ENCODE measurements around the gene TECTB. TPM values are rescaled to one million over a fixed set of nuclear protein-coding genes. Genes with fewer than 3 reads are reported as not detected.

TECTB gene
- total and polyA plus RNA-seq, 9 of the 15 experiments (the other 6 are each of a cell fraction or from before 2014, with no cell fraction given): not detected

GRCh38 chr10:112335868-112336265 is 52.7 kb downstream of the TECTB start:
- H2AFZ ChIP-seq (ENCODE audit: low read depth, low read length): 0 out of 2 replicates have a peak overlapping the region, but pooled peaks have one; percentile 31
- no peak overlapping the region for H3K9ac ChIP-seq (ENCODE audit: insufficient read depth in 1 of 2, low read depth in 2 of 2, low read length in 2 of 2)
- intact Hi-C loops (cut with micrococcal nuclease) (no loop called here), in situ Hi-C loops (cut with MboI) (no loop called here)
- no peak overlapping the region for H3K27ac ChIP-seq (ENCODE audit: extremely low read depth, low read depth, low read length)
- H4K20me1 ChIP-seq (replicated peaks; ENCODE audit: control insufficient read depth, insufficient read depth, low read length): no peaks in the 10 kb centered on the region
- peaks cover 0 to 7% of the 10 kb centered on the region in 2 experiments; a peak in 2 of 5 replicates for H3K4me1 ChIP-seq (replicated peaks in 1 of 2; ENCODE audit: control insufficient read depth in 2 of 2, insufficient read depth in 2 of 2, low read length in 2 of 2)
- WGBS (ENCODE audit: insufficient coverage, low coverage, missing lambda C conversion rate): 9% methylated on average over 4 of the region's 4 CpGs
- FAIRE-seq (no peak), ATAC-seq (no peak), DNase-seq (ENCODE audit: extremely low read depth in 1 of 4, low spot score in 3 of 4) (no peak)
- H3K36me3 ChIP-seq (ENCODE audit: control insufficient read depth, insufficient read depth, low read length): no peaks in the 10 kb centered on the region
- no peak overlapping the region for H3K4me3 ChIP-seq
- no peaks in the 10 kb centered on the region for H3K9me1 ChIP-seq (ENCODE audit: control insufficient read depth, insufficient read depth, low read length)
- no peaks in the 10 kb centered on the region for H3K79me2 ChIP-seq (ENCODE audit: control insufficient read depth, insufficient read depth, low read length)
- H3K27me3 ChIP-seq (ENCODE audit: control insufficient read depth in 2 of 2, insufficient read depth in 2 of 2, low read length in 2 of 2): peaks cover 0 to 3% of the 10 kb centered on the region in 2 experiments; a peak in 2 of 5 replicates
- H3K9me3 ChIP-seq (replicated peaks; ENCODE audit: control insufficient read depth, insufficient read depth, low read depth, low read length): no peaks in the 10 kb centered on the region
- no peak overlapping the region for H3K4me2 ChIP-seq (ENCODE audit: insufficient read depth, low read length)
- CTCF ChIA-PET (ENCODE audit: low intra/inter-chr PET ratio): no interaction called here
- POLR2A ChIA-PET: no interaction called here
- no TSS peak for BruUV-seq (replicated peaks)
- no peak for TF ChIP-seq NEUROD1 (IDR thresholded peaks at IDR 0.05; ENCODE audit: borderline replicate concordance, low read depth, low read length, partially characterized antibody)
- no peak for TF ChIP-seq ZNF830 (CRISPR knock-in tag; IDR thresholded peaks at IDR 0.05)
- TF ChIP-seq ZNF707 (CRISPR knock-in tag; conservative IDR thresholded peaks at IDR 0.05): no peak
- TF ChIP-seq HNRNPL (IDR thresholded peaks at IDR 0.05; ENCODE audit: low read depth, low read length): no peak
- TF ChIP-seq, protein P1, sequence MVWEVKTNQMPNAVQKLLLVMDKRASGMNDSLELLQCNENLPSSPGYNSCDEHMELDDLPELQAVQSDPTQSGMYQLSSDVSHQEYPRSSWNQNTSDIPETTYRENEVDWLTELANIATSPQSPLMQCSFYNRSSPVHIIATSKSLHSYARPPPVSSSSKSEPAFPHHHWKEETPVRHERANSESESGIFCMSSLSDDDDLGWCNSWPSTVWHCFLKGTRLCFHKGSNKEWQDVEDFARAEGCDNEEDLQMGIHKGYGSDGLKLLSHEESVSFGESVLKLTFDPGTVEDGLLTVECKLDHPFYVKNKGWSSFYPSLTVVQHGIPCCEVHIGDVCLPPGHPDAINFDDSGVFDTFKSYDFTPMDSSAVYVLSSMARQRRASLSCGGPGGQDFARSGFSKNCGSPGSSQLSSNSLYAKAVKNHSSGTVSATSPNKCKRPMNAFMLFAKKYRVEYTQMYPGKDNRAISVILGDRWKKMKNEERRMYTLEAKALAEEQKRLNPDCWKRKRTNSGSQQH (CRISPR knock-in tag; IDR thresholded peaks at IDR 0.05): no peak
- TF ChIP-seq MTA3 (IDR thresholded peaks at IDR 0.05; ENCODE audit: borderline replicate concordance): no peak
- TF ChIP-seq ZNF277 (CRISPR knock-in tag; IDR thresholded peaks at IDR 0.05; ENCODE audit: borderline replicate concordance): no peak
- no peak for TF ChIP-seq HMBOX1 (IDR thresholded peaks at IDR 0.05)
- TF ChIP-seq STAG1 (CRISPR knock-in tag; IDR thresholded peaks at IDR 0.05; ENCODE audit: borderline replicate concordance): no peak
- TF ChIP-seq BCLAF1 (IDR thresholded peaks at IDR 0.05; ENCODE audit: borderline replicate concordance in 1 of 2, control insufficient read depth in 1 of 2, low read depth in 2 of 2, low read length in 1 of 2): no peak
- no peak for TF ChIP-seq ZNF77 (CRISPR knock-in tag; IDR thresholded peaks at IDR 0.05)
- no peak for TF ChIP-seq ZFP30 (CRISPR knock-in tag; IDR thresholded peaks at IDR 0.05; ENCODE audit: borderline replicate concordance)
- TF ChIP-seq RBBP5 (IDR thresholded peaks at IDR 0.05; ENCODE audit: borderline replicate concordance, insufficient read depth, low read length, poor library complexity, severe bottlenecking): no peak
- no peak for TF ChIP-seq HES1 (IDR thresholded peaks at IDR 0.05; ENCODE audit: low read depth)
